NK-92 (cell line): ENCODE data around the gene USPL1.

ENCODE experiments used
- DNase-seq: peaks from one replicate; lab custom pipeline; 2025; ENCODE audit not compliant: unreplicated experiment; lab: John Stamatoyannopoulos, UW

USPL1 gene

GRCh38 chr13:30696278-30697176 is 78.8 kb downstream of the USPL1 start:
- no peak for DNase-seq

- DNase-seq, result no peak
These were observed 79.6 kb downstream of the USPL1 start for GRCh38 chr13:30697177-30697953.

- no peak for DNase-seq
These were observed 80.3 kb downstream of the USPL1 start for GRCh38 chr13:30697996-30698401.

GRCh38 chr13:30698488-30699005 is 80.8 kb downstream of the USPL1 start:
- DNase-seq, result no peak

- no peak for DNase-seq
These were observed 82.6 kb downstream of the USPL1 start for GRCh38 chr13:30700364-30700763.

DNA sequence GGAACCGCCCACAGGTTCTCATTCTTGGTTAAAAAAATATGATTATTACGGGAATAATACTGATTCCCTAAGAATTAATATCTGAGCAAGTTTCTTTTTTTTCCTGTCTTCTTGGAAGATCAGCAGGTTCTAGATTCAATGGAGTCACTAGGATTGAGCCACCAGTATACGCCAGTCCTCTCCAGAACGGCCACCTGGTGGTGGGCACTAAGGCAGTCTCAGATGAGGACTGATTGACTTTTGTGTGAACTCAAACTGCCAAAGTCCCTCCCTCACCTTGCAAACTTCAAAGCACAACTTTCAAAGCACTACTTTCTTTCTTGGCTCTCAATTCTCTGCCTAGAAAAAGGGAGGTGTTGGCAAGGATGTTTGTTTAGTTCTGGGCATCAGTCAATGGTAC is 84.3 kb downstream of the USPL1 start:
- no peak for DNase-seq

- DNase-seq, result no peak
These were observed 86.9 kb downstream of the USPL1 start for GRCh38 chr13:30704596-30704995.

DNA sequence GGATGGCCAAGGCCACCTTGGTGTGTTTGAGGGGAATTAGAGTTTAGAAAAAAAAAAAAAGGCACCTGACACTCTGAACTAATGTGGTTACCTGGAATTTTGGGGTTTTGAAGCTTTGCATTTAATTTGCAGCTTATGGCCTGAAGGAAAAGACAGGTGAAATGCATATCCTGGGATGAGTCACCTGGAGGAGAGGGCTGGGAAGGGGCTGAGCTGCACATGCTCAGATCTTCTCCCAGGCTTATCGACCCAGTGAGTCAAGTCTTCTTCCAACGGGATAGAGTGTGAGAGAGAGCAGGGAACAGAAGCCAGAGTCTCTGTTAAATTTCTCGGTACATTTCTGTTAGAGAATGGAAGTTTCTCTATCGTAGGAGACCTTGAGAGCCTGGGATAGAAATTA is 88.0 kb downstream of the USPL1 start:
- no peak for DNase-seq

DNA sequence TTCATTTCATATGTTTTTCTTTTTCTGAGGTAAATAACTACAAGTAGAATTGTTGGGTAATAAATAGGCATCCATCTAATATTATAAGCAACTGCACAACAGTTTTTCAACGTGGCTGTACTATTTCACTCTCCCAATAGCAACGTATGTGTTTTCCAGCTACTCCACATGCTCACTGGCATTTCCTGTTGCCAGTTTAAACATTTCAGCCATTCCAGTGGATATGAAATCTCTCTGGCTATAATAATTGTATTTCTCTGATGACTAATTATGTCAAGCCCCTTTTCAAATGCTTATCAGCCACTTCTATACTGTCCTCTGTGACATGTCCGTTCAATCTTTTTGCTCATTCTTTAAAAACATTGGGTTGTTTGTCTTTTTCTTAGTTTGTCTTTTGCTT is 90.8 kb downstream of the USPL1 start:
- no peak for DNase-seq
